Fibroblast of lung (primary cell): ENCODE results near the gene PPL.

Source experiments
- EZH2 ChIP-seq: IDR thresholded peaks from 2 replicates; pipeline ENCODE4 v1.5.1; 2012; ENCODE audit warnings: low read length, control low read depth, mild to moderate bottlenecking; ENCODE audit errors: missing control alignments
- TF ChIP-seq, protein P1 (sequence below), 2 donors: IDR thresholded peaks in 1 of 2; conservative IDR thresholded peaks in 1 of 2; 1 replicate in 1 of 2; 2 replicates in 1 of 2; pipeline ENCODE4 v1.5.1; 2011 to 2012; ENCODE audit warnings: low read length in 2 of 2, control low read depth in 1 of 2, inconsistent platforms in 1 of 2, low read depth in 1 of 2, mild to moderate bottlenecking in 1 of 2

DNA sequence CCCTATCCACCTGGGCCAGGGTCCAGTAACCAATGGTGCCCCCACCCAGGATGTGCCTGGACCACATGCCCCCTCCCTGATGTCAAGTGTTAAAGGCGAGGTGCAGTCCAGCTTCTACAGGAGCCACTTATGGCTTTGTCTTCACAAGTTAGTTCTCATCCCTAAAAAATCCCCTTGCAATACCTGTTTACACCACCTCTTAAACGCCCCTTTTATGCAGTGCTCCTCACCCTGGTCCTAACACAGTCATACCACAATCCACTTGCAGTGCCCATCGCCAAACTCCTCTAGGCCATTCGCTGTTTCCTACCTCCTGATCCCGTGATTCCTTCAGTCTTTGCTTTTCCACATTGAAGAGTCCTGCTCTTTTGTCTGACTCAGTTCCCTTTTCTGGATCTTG is 97.0 kb downstream of the PPL start:
- TF ChIP-seq, protein P1, sequence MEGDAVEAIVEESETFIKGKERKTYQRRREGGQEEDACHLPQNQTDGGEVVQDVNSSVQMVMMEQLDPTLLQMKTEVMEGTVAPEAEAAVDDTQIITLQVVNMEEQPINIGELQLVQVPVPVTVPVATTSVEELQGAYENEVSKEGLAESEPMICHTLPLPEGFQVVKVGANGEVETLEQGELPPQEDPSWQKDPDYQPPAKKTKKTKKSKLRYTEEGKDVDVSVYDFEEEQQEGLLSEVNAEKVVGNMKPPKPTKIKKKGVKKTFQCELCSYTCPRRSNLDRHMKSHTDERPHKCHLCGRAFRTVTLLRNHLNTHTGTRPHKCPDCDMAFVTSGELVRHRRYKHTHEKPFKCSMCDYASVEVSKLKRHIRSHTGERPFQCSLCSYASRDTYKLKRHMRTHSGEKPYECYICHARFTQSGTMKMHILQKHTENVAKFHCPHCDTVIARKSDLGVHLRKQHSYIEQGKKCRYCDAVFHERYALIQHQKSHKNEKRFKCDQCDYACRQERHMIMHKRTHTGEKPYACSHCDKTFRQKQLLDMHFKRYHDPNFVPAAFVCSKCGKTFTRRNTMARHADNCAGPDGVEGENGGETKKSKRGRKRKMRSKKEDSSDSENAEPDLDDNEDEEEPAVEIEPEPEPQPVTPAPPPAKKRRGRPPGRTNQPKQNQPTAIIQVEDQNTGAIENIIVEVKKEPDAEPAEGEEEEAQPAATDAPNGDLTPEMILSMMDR (conservative IDR thresholded peaks at IDR 0.05 in 1 of 2, IDR thresholded peaks at IDR 0.05 in 1 of 2; ENCODE audit: low read depth in 1 of 2, low read length in 2 of 2): no peak
- no peak for TF ChIP-seq EZH2
